ENCODE data around the gene HNRNPL.

DNA sequence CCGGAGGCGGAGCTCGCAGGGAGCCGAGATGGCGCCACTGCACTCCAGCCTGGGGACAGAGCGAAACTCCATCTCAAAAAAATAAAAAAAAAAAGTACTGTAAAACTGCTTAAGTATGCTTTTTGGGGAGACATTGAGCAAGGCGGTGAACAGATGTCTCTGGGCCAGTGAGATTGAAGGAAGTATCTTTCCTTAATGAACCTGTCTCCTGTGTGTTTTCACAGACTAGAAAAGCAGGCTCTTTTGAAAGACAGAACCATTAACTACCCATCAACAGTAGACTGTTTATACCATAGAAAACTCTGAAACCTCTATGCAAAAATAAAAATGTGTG is 16.7 kb downstream of the HNRNPL start:
- TF ChIP-seq, protein P1, sequence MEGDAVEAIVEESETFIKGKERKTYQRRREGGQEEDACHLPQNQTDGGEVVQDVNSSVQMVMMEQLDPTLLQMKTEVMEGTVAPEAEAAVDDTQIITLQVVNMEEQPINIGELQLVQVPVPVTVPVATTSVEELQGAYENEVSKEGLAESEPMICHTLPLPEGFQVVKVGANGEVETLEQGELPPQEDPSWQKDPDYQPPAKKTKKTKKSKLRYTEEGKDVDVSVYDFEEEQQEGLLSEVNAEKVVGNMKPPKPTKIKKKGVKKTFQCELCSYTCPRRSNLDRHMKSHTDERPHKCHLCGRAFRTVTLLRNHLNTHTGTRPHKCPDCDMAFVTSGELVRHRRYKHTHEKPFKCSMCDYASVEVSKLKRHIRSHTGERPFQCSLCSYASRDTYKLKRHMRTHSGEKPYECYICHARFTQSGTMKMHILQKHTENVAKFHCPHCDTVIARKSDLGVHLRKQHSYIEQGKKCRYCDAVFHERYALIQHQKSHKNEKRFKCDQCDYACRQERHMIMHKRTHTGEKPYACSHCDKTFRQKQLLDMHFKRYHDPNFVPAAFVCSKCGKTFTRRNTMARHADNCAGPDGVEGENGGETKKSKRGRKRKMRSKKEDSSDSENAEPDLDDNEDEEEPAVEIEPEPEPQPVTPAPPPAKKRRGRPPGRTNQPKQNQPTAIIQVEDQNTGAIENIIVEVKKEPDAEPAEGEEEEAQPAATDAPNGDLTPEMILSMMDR (IDR thresholded peaks at IDR 0.05), result no peak
- TF ChIP-seq POLR2A (IDR thresholded peaks at IDR 0.05), result no peak
